ENCODE data around the gene ELMO1.

ELMO1 gene

GRCh38 chr7:37393476-37393875, 55.2 kb downstream of the ELMO1 start:
- H2BK12ac ChIP-seq (ENCODE audit: low read length) = no peak overlapping the region
- no peak overlapping the region for H3K9ac ChIP-seq (ENCODE audit: low read length)
- H3K36me3 ChIP-seq (ENCODE audit: control insufficient read depth in 1 of 2, insufficient read depth in 2 of 2, low read length in 2 of 2) = peaks cover 0 to 2% of the 10 kb centered on the region in 2 experiments
- H4K12ac ChIP-seq (ENCODE audit: low read depth, low read length) = no peak overlapping the region
- H3K79me2 ChIP-seq (ENCODE audit: control insufficient read depth, insufficient read depth, low read length, poor library complexity) = no peaks in the 10 kb centered on the region
- no peak overlapping the region for H3K4me2 ChIP-seq (ENCODE audit: low read length)
- WGBS (ENCODE audit: extremely low coverage, insufficient coverage, insufficient read length) = no CpG with 5 or more reads among the region's 1 CpG
- no peaks in the 10 kb centered on the region for H3K9me3 ChIP-seq (ENCODE audit: insufficient read depth, low read depth, low read length)
- H4K8ac ChIP-seq (ENCODE audit: low read depth, low read length) = no peak overlapping the region
- H3K27ac ChIP-seq (ENCODE audit: low read depth, low read length) = no peak overlapping the region
- H2BK120ac ChIP-seq (ENCODE audit: insufficient read depth, low read length, poor library complexity) = no peak overlapping the region
- H3K4ac ChIP-seq (ENCODE audit: low read depth, low read length) = peak overlapping the region; percentile 37
- DNase-seq = no peak
- no peak overlapping the region for H3K4me3 ChIP-seq (ENCODE audit: low read depth, low read length)
- no peaks in the 10 kb centered on the region for H3K79me1 ChIP-seq (ENCODE audit: low read length)
- H3K23ac ChIP-seq (ENCODE audit: low read length) = no peak overlapping the region
- H3K14ac ChIP-seq (ENCODE audit: low read length) = no peak overlapping the region
- H2AFZ ChIP-seq (ENCODE audit: insufficient read depth, low read length, poor library complexity) = no peak overlapping the region
- H3K27me3 ChIP-seq (ENCODE audit: insufficient read depth, low read length) = no peaks in the 10 kb centered on the region
- H4K91ac ChIP-seq (ENCODE audit: low read depth, low read length) = no peak overlapping the region
- no peak overlapping the region for H3K18ac ChIP-seq (ENCODE audit: low read length)
- no peak overlapping the region for H2AK5ac ChIP-seq (ENCODE audit: low read length)
- no peak overlapping the region for H2BK5ac ChIP-seq (ENCODE audit: low read depth, low read length, poor library complexity)
- peaks cover 14 to 18% of the 10 kb centered on the region in 2 experiments for H3K4me1 ChIP-seq (ENCODE audit: control insufficient read depth in 1 of 2, insufficient read depth in 2 of 2, low read length in 2 of 2)

- Histone ChIP-seq H3K36me3 (ENCODE audit: control insufficient read depth in 1 of 2, insufficient read depth in 2 of 2, low read length in 2 of 2) (peaks cover 0 to 2% of the 10 kb centered on the region in 2 experiments), H4K8ac (ENCODE audit: low read depth, low read length) (no peak overlapping the region), H3K27ac (ENCODE audit: low read depth, low read length) (no peak overlapping the region), H3K4ac (ENCODE audit: low read depth, low read length) (peak overlapping the region; percentile 30), H3K18ac (ENCODE audit: low read length) (no peak overlapping the region), H2BK12ac (ENCODE audit: low read length) (no peak overlapping the region), H2AFZ (ENCODE audit: insufficient read depth, low read length, poor library complexity) (no peak overlapping the region), H3K23ac (ENCODE audit: low read length) (no peak overlapping the region), H4K12ac (ENCODE audit: low read depth, low read length) (no peak overlapping the region), H2BK120ac (ENCODE audit: insufficient read depth, low read length, poor library complexity) (no peak overlapping the region), H3K79me1 (ENCODE audit: low read length) (no peaks in the 10 kb centered on the region), H3K14ac (ENCODE audit: low read length) (no peak overlapping the region), H2BK5ac (ENCODE audit: low read depth, low read length, poor library complexity) (no peak overlapping the region), H3K4me1 (ENCODE audit: control insufficient read depth in 1 of 2, insufficient read depth in 2 of 2, low read length in 2 of 2) (peaks cover 14 to 18% of the 10 kb centered on the region in 2 experiments), H2AK5ac (ENCODE audit: low read length) (no peak overlapping the region), H3K9ac (ENCODE audit: low read length) (no peak overlapping the region), H3K27me3 (ENCODE audit: insufficient read depth, low read length) (no peaks in the 10 kb centered on the region), H3K9me3 (ENCODE audit: insufficient read depth, low read depth, low read length) (no peaks in the 10 kb centered on the region), H4K91ac (ENCODE audit: low read depth, low read length) (no peak overlapping the region), H3K4me2 (ENCODE audit: low read length) (no peak overlapping the region), H3K79me2 (ENCODE audit: control insufficient read depth, insufficient read depth, low read length, poor library complexity) (no peaks in the 10 kb centered on the region), H3K4me3 (ENCODE audit: low read depth, low read length) (no peak overlapping the region)
- DNase-seq = no peak
- no CpG with 5 or more reads among the region's 1 CpG for WGBS (ENCODE audit: extremely low coverage, insufficient coverage, insufficient read length)
These were observed 56.0 kb downstream of the ELMO1 start for GRCh38 chr7:37392673-37393017.

- no peak overlapping the region for H4K8ac ChIP-seq (ENCODE audit: low read depth, low read length)
- H3K4me3 ChIP-seq (ENCODE audit: low read depth, low read length) = no peak overlapping the region
- no peak for DNase-seq
- peak overlapping the region; percentile 51 for H3K14ac ChIP-seq (ENCODE audit: low read length)
- H2BK12ac ChIP-seq (ENCODE audit: low read length) = no peak overlapping the region
- H3K18ac ChIP-seq (ENCODE audit: low read length) = no peak overlapping the region
- H3K27me3 ChIP-seq (ENCODE audit: insufficient read depth, low read length) = no peaks in the 10 kb centered on the region
- peaks cover 0 to 2% of the 10 kb centered on the region in 2 experiments for H3K36me3 ChIP-seq (ENCODE audit: control insufficient read depth in 1 of 2, insufficient read depth in 2 of 2, low read length in 2 of 2)
- H3K79me1 ChIP-seq (ENCODE audit: low read length) = no peaks in the 10 kb centered on the region
- H3K4me1 ChIP-seq (ENCODE audit: control insufficient read depth in 1 of 2, insufficient read depth in 2 of 2, low read length in 2 of 2) = peaks cover 14 to 18% of the 10 kb centered on the region in 2 experiments
- no peak overlapping the region for H4K91ac ChIP-seq (ENCODE audit: low read depth, low read length)
- no CpG with 5 or more reads among the region's 10 CpGs for WGBS (ENCODE audit: extremely low coverage, insufficient coverage, insufficient read length)
- H3K9me3 ChIP-seq (ENCODE audit: insufficient read depth, low read depth, low read length) = no peaks in the 10 kb centered on the region
- no peak overlapping the region for H2AFZ ChIP-seq (ENCODE audit: insufficient read depth, low read length, poor library complexity)
- H3K23ac ChIP-seq (ENCODE audit: low read length) = no peak overlapping the region
- no peak overlapping the region for H2BK5ac ChIP-seq (ENCODE audit: low read depth, low read length, poor library complexity)
- no peak overlapping the region for H3K4me2 ChIP-seq (ENCODE audit: low read length)
- peak overlapping the region; percentile 64 for H3K4ac ChIP-seq (ENCODE audit: low read depth, low read length)
- H3K9ac ChIP-seq (ENCODE audit: low read length) = no peak overlapping the region
- no peak overlapping the region for H2BK120ac ChIP-seq (ENCODE audit: insufficient read depth, low read length, poor library complexity)
- no peak overlapping the region for H2AK5ac ChIP-seq (ENCODE audit: low read length)
- no peak overlapping the region for H3K27ac ChIP-seq (ENCODE audit: low read depth, low read length)
- no peak overlapping the region for H4K12ac ChIP-seq (ENCODE audit: low read depth, low read length)
- H3K79me2 ChIP-seq (ENCODE audit: control insufficient read depth, insufficient read depth, low read length, poor library complexity) = no peaks in the 10 kb centered on the region
These were observed 56.6 kb downstream of the ELMO1 start for GRCh38 chr7:37391791-37392672.

DNA sequence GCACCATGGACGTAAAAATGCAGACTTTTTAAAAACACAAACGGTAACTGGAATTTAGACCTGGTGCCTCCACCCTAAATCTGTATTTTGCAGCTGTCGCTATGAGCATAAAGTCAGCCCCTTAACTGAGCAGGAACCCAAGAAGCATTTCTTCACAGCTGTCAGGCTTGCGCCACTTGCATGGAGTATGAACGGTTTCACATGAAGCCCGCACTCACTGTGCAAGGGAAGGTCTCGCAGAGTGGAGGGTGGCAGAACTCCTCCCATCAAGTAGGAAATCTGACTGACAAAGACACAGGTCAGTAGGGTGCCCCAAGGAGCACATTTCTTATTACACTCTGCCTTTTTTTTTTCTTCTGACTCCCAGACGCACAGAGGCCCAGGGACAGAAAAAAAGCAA, 58.5 kb downstream of the ELMO1 start:
- H3K4ac ChIP-seq (ENCODE audit: low read depth, low read length) = no peak overlapping the region
- no peak overlapping the region for H4K12ac ChIP-seq (ENCODE audit: low read depth, low read length)
- DNase-seq = no peak
- no peak overlapping the region for H2AK5ac ChIP-seq (ENCODE audit: low read length)
- H4K91ac ChIP-seq (ENCODE audit: low read depth, low read length) = no peak overlapping the region
- no peak overlapping the region for H3K27ac ChIP-seq (ENCODE audit: low read depth, low read length)
- no peak overlapping the region for H2AFZ ChIP-seq (ENCODE audit: insufficient read depth, low read length, poor library complexity)
- H3K79me1 ChIP-seq (ENCODE audit: low read length) = peaks cover 4% of the 10 kb centered on the region
- no peak overlapping the region for H2BK5ac ChIP-seq (ENCODE audit: low read depth, low read length, poor library complexity)
- H2BK12ac ChIP-seq (ENCODE audit: low read length) = no peak overlapping the region
- no peaks in the 10 kb centered on the region for H3K9me3 ChIP-seq (ENCODE audit: insufficient read depth, low read depth, low read length)
- H3K4me3 ChIP-seq (ENCODE audit: low read depth, low read length) = no peak overlapping the region
- peaks cover 2% of the 10 kb centered on the region for H3K79me2 ChIP-seq (ENCODE audit: control insufficient read depth, insufficient read depth, low read length, poor library complexity)
- H3K27me3 ChIP-seq (ENCODE audit: insufficient read depth, low read length) = no peaks in the 10 kb centered on the region
- no peak overlapping the region for H3K9ac ChIP-seq (ENCODE audit: low read length)
- no peak overlapping the region for H3K23ac ChIP-seq (ENCODE audit: low read length)
- H3K4me1 ChIP-seq (ENCODE audit: control insufficient read depth in 1 of 2, insufficient read depth in 2 of 2, low read length in 2 of 2) = peaks cover 23 to 31% of the 10 kb centered on the region in 2 experiments
- H3K4me2 ChIP-seq (ENCODE audit: low read length) = no peak overlapping the region
- WGBS (ENCODE audit: extremely low coverage, insufficient coverage, insufficient read length) = no CpG with 5 or more reads among the region's 8 CpGs
- H3K14ac ChIP-seq (ENCODE audit: low read length) = no peak overlapping the region
- peaks cover 0 to 4% of the 10 kb centered on the region in 2 experiments for H3K36me3 ChIP-seq (ENCODE audit: control insufficient read depth in 1 of 2, insufficient read depth in 2 of 2, low read length in 2 of 2)
- no peak overlapping the region for H2BK120ac ChIP-seq (ENCODE audit: insufficient read depth, low read length, poor library complexity)
- H4K8ac ChIP-seq (ENCODE audit: low read depth, low read length) = no peak overlapping the region
- no peak overlapping the region for H3K18ac ChIP-seq (ENCODE audit: low read length)

Measured in trophoblast cell (in vitro differentiated cells and primary cell).